ENCODE results near the gene ZC3H7A.

The ZC3H7A gene

DNA sequence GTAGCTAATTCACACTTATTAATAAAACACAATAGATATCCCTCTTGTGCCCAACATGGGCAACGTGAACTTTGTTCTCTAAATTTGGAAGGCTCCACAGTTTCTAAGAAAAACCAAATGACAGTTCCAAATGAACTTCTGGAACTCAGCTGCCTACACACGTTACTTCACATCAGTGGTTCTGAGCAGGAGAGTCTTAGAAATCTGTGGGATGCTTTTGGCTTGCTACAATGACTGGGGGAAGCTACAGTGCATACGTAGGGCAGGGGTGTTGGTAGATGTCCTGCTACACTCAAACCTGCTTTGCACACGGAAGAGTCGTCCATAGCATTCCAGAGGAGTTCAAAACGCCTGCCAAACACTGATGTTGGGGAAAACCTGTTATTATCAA, 62.4 kb downstream of the ZC3H7A start:
- DNase-seq = no peak

DNA sequence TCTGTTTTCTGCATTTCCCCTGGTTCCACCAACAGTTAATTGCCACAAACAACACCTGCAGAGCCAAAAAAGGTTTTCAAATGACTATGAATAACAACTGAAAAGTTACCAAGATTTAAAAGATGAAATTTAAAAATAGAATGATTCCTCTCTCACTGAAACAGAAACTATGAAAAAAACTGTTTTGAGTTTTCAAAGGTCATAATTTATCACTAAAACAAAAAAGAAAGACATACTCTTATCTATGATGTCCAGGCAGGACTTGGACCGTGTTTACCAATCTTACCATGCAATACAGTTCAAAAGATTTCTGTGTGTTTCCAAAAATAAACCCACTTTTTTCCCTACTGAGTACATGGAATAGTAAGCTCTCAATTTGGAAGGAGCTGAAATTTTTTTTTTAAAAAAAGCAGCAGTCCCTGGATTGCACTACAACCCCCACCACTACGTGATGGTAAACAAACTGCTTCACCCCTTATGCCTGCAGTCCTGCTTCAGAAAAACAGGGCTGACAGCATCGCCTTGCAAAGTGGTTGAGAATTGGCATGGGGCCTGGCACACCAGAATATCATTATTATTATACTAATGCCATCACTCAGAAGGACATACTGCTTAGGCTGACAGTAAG, 62.9 kb downstream of the ZC3H7A start:
- no peak for DNase-seq

DNA sequence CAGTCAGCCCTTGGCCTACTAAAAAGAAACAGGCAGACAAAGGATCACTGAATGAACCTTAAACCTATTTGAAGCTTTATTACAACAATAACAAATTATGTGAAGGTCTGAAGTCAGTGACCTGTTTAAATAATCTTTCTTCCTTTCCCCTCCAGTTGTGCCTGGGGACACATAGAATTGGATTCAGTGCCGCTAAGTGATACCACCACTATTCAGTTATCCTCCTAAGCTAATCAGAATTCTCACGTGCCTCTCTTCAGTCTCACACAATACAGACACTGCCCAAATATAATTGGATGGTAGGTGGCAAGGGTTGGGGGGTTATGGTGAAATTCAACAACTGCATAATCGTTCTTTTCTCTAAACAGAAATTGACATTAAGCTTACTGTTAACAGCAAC, 65.8 kb downstream of the ZC3H7A start:
- DNase-seq = no peak

DNA sequence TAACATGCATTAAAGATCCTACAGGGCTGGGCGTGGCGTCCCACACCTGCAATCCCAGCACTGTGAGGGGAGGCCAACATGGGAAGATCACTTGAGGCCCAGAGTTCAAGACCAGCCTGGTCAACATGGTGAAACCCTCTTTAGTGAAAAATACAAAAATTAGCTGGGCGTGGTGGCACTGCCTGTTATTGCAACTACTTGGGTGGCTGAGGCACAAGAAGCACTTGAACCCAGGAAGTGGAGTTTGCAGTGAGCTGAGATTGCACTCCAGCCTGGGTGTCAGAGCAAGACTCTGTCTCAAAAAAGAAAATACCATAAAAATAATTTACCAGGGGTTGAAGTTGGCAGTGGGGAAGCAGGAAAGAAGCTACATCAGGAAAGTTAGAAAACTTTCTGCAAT, 67.3 kb downstream of the ZC3H7A start:
- no peak for DNase-seq

DNA sequence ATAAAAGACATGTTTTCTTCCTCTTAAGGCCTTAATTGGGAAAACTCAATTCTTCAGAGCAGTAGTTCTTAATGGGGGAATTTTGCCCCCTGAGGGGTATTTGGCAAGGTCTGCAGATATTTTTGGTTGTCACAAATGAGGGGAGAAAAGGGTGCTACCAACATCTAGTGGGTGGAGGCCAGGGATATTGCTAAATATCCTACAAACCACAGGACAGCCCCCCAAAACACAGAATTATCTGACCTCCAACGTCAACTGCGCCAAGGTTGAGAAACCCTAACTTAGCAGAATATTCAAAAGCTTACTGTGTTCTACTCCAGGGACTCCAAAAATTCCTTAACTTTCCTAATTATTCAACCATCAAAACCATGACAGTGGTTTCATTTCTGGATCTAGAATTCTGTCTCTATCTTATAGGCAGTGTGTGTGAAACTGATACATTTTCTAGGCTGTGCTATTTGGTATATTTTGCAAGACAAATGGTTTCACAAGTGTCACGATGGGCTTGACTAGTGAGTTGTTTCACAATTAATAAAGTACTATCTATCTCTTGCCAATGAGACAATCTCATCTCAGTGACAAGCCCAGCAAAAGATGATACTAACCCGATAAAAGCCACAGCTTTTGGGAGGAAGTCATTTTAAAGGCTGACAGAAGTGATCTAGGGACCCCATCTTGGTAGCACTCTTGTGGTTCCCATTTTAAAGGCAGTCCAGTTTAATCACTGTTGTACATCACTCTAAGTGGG, 69.1 kb downstream of the ZC3H7A start:
- no peak for DNase-seq

DNA sequence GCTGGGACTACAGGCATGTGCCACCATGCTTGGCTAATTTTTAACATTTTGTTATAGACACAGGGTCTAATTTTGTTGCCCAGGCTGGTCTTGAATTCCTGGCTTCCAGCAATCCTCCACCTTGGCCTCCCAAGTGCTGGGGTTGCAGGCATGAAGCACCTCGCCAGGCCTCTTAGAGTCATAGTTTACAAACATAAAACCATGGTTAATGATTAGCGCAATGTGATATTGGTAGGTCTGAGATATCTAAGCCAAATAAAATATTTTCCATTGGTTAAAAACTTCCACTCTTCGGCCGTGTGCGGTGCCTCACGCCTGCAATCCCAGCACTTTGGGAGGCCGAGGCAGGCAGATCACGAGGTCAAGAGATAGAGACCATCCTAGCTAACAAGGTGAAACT, 71.0 kb downstream of the ZC3H7A start:
- no peak for DNase-seq

DNA sequence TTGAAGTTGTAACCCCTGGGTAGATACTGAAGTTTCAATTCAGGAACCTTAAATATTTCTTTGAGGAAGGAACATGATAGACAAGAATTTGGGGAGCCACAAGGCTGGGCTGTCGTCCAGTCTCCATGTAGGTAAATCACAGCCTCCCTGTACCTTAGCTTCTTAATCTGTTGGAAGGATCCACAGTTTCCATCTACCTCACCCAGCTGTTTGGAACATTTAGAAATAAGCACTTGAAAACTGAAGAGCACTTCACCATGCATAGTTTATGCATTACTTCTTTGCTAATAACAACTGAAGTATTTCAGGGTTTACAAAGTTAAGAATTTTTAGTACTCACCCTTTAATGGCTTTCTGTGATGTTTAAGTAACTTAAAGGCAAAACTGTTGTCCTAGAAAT, 71.6 kb downstream of the ZC3H7A start:
- DNase-seq = no peak

DNA sequence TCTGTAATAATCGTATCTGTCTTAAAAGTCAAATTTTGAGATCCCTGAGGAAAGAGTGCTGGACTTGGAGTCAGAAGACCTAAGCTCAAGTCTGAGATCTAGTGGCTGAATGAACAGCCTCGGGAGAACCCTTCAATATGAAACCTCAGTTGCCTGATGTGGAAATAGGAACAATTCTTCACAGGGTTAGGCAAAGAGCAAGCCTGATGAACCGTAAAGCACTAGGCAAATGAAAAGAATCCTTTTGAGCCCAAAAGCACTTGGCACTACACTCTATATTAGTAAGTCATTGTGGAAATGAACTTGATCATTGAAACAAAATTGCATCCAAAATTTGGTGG, 74.6 kb downstream of the ZC3H7A start:
- DNase-seq = no peak

DNA sequence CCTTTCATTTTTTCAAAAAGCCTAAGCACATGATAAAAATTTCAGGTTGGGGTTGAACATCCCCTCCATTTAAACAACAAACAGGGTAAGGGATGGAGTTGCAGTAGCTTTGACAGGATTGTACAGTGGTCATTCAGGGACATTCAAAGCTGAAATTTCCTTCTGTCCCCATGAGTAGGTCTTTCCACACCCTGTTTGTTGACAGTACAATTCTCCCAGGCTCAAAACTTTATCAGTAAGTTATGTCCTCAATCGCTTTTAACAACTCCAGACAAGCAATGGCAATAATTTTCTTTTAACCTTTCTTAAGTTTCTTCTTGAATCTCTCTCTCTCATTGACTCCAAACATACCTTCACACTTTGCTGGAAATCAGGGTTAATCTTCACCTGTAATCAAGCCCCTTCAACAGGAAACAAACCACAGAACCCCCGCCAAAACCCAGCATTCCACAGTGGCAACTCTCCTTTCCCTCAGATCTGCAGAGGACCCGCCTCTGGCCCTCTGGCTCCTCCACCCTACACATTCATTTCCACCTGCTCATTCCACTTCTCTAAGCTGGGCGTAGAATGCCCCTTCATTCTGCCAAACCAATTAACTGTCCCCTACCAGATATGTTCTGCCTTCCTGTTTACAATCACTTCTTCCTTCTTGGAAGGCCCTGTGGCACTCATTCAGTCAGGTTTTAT, 75.1 kb downstream of the ZC3H7A start:
- no peak for DNase-seq

DNA sequence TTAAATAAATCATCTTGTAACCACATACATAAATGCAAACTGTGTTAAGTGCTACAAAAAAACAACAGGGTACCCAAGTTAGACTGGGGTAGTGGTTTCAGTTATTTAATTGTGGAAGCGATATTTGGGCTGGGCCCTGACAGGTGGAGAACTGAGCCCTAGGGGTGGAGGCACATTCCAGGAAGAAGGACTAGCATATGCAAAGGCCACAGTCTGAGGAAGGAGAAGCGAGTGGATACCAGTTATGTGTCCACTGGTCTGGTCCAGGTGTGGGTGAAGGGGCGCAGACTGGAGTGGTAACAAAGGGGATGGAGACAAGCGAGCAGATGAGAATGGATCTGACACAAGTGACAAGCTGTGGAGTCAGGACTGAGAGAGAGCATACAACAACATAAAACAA, 77.3 kb downstream of the ZC3H7A start:
- DNase-seq = no peak

DNA sequence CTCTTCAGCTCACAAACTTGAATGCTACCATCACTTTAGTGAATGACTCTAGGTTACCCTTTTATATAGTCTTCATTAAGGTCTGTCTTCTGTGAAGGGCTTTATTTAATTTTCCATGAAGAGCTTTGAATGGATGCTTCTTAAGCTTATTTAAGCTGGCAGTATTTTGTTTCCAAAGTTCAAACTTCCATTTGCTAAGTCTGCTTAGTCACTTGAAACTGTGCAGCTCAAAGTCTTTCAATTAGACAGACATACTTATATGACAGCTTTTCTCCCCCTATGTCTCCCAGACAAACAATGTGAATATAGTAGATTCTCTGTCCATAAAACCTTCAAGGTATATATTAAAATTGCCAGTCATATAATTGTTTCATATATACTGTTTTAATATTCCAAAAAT, 77.9 kb downstream of the ZC3H7A start:
- no peak for DNase-seq

DNA sequence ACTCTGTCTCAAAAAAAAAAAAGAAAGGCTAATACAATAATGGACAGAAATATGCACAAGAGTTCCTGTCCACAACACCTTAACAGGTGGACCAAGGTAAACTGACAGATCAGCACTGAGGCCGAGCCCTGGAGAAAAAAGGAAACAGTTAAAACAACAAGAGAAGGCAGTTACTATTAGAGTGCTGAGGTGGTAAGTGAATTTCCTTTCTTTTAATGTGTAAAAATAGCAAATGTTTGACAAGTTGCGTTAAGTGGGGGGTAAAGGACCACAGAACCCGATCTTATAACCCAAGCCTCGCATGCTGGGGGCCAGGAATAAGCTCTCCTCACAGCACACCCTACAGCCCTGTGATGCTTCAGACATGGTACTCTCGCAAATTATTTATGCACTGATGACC, 79.2 kb downstream of the ZC3H7A start:
- no peak for DNase-seq

DNA sequence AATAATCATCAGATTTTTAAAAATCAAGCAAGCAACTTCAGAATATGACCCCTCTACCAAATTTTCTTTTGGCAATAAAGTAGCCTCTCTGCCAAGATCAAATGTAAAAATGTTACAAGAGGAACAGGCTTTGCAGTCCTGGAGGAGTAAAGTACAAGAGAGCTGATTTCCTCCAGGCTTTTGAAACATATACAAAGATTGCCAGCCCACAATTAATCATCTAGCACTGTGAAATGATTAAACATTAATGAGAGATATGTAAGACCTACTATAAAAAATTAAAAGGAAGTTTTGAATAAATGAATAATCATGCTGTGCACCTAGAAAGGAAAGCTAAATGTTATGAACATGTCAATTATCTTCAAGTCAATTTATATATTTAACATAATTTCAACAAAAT, 80.7 kb downstream of the ZC3H7A start:
- DNase-seq = no peak

DNA sequence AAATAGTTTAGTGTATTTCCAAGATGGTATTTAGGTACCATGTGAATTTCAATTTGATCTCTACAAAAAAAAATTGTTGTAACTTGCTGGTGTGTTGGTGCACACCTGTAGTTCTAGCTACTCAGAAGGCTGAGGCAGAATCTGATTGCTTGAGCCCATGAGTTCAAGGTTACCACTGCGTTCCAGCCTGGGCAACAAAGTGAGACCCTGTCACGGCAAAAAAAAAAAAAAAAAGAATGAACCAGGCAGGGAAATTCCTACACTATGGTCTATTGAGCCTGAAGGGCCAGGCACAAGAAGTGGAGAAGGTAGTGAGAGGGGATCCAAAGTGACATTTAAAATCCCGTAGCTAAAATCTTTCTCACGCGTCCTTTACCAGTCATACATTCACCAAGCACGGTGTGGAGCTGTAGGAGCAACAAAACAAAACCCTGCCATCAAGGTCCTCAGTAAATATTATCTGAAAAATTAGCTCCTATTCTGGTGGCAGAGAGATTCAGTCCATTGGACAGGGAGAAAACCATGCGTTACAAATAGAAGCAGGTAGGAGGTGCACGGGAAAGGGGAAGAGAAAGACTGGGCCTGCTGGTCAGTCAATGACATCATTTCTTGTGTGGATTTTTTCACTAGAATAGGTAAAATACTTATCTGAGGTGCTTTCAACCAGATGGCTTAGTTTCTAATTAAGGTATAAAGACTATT, 81.7 kb downstream of the ZC3H7A start:
- no peak for DNase-seq

DNA sequence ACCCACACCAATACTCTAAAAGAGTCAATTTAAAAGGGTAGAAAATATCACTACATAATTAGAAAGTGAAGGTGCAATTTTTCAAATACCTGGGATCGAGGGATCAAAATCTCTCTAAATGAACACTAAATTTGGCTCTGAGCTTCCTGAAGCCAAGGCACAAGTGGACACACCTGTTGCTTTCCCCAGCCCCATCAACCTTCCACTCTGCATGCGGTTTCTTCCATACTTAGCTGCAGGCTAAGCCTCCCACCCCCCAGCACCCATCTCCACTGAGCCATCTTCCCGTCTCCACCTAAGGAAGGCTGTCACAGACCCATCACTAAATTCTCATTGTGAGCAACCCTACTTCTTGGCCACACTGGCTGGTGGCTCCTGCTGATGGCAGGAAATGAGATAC, 84.9 kb downstream of the ZC3H7A start:
- DNase-seq = no peak

DNA sequence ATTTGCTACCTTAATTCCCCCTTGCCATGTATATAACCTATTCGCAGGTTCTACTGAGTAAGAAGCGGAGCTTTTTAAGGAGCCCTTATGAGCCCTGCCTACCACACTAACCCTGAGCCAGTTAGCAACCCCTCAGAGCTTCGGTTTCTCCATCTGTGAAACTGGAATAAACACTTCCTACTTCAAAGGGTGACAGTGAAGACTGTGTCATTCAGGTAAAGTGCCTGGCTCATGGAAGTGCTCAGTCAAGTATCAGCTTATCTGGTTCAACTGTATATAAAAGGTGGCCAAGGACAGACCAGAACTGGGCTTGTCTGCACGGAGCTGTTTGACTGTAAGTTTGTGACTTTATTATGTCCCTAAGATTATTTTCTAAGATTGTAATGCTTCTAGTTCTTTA, 85.4 kb downstream of the ZC3H7A start:
- no peak for DNase-seq

DNA sequence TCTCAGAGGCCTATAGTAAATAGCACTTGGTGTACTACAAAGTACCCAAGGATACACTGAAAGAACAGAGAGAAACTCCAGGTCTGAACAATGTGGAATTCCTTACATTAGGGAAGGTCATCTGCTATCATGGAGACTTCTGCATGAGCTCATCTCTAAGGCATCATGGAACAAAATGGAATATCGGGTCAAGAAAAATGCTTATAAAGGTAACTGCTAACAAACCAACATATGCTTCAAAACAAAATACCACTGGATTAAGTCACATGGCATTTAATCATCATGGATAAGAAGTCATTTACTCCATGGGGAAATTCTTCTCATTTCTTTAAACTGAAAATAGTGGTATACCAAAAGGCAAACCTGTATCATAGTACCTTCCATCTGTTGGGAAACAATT, 88.6 kb downstream of the ZC3H7A start:
- DNase-seq = no peak

DNA sequence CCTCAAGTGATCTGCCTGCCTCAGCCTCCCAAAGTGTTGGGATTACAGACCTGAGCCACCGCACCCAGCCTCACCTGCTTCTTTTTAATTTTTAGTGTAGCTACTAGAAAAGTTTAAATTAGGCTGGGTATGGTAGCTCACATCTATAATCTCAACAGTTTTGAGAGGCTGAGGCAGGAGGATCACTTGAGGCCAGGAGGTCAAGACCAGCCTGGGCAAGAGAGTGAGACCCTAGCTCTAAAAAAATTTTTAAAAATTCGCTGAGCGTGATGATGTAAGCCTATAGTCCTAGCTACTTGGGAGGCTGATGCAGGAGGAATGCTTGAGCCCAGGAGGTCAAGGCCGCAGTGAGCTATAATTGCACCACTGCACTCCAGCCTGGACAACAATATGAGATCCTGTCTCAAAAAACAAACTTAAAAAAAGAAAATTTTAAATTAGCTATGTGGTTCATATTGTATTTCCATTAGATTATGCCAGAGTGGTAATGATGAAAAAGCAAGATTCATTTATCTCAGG, 89.3 kb downstream of the ZC3H7A start:
- DNase-seq = no peak

DNA sequence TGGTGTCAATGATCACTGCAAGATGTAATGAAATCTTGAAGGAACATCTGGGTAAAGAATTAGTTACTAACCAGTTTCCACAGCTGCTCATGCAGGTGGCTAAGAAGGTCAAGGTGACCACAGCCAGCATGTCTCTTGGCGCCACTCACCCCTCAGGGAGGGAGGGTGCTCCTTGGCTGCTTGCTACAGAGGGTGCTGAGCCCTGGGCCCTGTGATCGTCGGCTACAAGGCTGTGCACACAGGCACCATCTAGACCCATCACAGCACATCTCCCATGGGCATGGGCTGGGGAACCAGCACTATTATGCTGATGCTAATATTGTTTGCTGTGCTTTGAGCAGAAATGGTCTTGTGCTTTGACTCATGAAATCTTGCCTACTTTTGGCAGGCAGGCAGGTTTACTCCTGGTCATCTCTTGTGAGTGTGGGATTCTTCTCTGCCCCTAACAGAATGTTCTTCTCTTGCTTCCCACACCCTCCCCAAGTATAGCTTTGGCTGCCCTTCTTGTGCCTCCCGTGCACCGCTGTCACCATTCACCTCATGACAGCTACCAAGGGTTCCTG, 90.8 kb downstream of the ZC3H7A start:
- DNase-seq = no peak

DNA sequence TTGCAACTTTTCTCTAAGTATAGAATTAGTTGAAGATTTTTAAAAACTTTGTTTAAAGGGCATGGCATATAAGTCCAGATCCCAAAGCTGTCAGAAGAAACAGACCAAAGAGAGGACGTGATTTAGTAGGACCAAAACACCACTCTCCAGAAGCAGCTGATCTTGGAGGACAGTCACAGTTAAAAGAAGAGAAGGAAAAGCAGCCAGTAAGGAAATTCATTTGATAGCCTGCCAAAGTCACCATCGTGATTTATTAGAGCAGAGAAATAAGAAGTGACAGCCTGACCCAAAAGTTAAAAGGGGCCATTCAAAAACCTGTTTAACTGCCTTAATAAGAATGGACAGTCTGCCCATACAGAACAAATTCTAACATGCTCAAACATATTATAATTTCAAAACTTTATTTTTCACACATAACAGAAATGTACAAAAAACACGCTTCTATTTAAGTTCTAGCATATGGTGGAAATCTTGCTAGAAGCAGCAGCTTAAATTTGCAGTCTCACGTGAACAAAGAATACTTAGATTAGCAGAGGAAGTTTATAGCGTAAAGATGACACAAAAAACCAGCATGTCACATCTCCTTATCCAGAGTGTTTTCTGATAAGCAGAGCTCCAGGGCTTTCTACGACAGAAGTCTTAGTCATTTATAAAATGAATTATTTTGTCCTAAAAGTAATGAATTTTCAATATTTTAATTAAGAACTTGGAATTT, 91.6 kb downstream of the ZC3H7A start:
- DNase-seq = no peak

Data from DMS153 (cell line).